ENCODE data around the gene DAPK2.

DAPK2 gene

GRCh38 chr15:64024172-64025050 lies 21.9 kb downstream of the DAPK2 start:
- DNase-seq (ENCODE audit: low read depth, low spot score), result no peak

DNA sequence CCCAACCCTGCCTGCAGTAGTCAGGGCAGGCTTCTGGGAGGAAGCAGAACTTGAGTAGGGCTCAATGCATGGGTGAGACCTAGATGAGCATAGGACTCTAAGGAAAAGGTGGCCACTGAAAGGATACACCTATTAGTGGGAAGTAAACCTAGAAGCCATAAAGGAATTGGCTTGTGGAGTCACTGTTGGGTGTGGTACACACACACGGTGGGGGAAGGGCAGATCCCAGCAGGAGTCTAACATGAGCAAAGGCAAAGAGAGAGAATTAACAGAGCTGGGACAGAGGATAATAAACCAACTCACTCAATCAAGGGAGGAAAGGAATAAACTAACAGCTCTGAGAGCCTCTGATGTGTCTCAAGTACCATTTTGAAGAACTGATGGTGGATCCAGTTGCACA lies 23.1 kb downstream of the DAPK2 start:
- DNase-seq (ENCODE audit: low read depth, low spot score), result no peak

- no peak for DNase-seq (ENCODE audit: low read depth, low spot score)
Measured at GRCh38 chr15:64022571-64022970, 23.7 kb downstream of the DAPK2 start.

GRCh38 chr15:64019764-64020163 lies 26.5 kb downstream of the DAPK2 start:
- peak; percentile 55 for DNase-seq (ENCODE audit: low read depth, low spot score)

DNA sequence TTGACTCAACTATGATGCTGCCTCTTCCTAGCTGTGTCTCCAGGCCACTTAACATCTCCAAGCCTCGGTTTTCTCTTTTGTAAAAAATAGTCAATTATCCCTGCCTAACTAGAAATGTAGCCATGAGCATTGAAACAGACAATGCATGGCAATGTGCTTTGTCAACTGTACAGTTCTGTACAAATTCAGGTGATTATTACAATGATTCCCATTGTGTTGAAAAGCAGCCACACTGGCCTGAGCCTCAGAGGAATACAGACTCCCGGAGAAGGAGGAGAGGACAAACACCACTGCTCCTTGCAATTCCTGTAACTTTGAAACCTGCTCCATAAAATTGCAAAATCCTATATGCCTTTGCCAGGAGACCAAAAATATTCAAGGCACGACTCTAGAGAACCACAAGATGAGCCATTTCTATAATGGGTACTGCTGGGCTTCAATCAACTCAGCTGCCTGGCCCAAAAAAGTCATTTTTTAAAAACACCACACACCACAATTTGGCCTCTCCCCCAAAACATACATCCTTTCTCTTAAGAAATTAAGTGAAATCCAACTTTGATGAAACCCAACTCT lies 28.6 kb downstream of the DAPK2 start:
- DNase-seq (ENCODE audit: low read depth, low spot score), result peak; percentile 17

GRCh38 chr15:64017082-64017588 lies 29.1 kb downstream of the DAPK2 start:
- DNase-seq (ENCODE audit: low read depth, low spot score), result peak; percentile 24

DNA sequence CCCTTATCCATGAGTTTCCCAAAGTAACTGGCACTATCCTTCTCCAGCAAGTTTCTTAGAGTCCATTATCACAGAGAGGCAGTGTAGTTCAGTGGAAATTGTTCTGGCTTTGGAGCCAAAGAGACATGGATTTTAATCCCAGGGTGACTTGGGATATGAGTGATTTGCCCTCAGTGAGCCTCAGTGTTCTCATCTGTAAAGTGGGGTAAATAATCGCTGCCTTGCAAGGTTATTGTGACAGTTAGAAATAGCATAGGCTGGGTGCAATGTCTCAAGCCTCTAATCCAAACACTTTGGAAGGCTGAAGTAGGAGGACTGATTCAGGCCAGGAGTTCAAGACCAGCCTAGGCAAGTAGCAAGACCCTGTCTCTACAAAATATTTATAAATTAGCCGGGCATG lies 30.0 kb downstream of the DAPK2 start:
- no peak for DNase-seq (ENCODE audit: low read depth, low spot score)

DNA sequence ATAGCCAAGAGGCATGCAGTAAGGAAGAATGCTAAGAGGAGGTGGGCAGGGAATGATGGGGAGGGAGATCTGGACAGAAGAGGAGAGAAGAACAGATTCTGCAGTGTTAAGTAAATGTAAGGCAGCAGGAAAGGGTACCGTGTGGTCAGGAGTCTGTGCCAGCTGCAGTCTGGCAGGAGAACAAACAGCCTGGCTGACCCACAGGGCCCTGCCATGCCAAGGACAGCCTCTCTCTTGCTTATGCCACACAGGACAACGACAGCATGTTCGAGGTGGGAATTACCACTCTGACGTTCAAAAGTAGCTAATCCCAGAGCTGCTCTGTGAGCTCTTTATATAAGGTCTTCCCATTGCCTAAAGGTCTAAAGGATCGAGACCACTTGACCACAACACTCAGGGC lies 31.3 kb downstream of the DAPK2 start:
- DNase-seq (ENCODE audit: low read depth, low spot score), result peak; percentile 39

DNA sequence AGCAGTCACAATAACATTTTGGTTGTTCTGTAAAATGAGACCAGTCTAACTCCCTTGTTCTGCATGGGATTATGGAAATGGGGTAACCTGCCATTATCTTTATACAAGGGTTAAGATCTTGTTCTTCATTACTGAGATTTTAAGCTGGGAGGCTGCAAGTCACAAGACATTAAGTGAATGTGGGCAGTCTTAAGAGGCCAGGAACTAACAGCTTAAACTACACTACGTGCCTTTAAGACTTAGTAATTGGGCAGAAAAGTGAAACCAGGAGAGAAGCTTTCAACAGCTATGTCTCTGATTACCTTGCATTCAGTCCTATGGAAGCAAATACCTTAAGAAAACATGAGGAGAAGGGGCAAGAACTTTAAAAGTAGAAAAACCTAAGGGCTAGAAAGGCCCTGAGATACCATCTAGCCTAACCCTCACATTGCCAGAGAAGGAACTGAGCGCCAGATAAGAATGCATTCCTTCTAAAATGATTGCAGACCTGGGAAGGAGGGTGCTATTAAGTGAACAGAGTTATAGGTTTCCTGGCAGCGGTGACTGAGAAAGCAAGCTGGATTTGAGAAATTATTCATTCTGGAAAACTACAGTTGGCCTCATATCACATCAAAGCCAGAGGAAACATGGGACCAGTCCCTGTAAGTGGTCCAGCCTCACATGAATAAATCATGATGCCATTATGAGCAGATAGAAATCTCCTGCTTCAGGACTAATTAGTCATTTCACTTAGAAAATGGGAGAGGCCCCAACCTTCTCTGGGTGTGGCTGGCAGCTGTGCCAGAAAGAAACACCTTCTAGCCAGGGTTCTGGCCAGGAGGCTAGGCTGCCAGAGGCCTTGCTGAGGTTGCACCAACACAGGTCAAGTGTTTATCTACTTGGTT lies 32.9 kb downstream of the DAPK2 start:
- DNase-seq (ENCODE audit: low read depth, low spot score), result peak; percentile 32

DNA sequence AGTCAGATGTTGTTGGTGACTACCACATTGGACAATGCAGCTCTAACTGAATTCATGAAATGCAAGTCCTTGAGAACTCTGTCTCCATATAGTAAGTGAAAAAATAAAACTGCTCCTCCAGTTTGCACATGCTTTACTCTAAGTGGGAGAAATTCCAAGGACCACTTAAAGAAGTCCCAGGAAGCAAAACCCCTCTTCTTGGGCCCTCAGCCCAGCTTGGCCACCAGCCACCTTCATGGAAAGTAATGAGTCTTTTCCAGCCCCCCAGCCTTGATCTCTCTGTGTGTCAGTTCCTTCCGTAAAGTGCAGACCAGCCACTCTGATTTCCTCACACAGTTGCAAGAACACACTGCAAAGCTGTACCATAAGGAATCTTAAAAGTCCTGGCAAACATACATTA lies 34.5 kb downstream of the DAPK2 start:
- peak; percentile 48 for DNase-seq (ENCODE audit: low read depth, low spot score)

DNA sequence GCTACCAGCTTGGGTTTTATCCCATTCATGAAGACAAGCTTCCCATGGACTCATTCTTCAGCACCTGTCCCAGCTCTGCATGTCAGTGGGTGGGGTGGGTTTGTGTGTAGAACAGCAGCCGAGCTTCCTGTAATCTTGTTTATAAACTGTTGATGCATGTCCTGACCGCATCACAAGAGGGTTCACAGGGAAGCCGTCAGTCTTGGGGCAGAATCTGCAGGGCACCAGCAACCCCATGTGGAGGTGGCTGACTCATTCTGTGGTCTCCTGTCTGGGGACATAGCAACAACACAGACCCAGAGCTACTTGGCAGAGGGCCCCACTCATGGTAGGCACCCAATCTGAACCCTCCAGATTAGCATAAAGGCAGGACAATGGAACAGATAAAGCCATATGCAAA lies 35.6 kb downstream of the DAPK2 start:
- peak; percentile 97 for DNase-seq (ENCODE audit: low read depth, low spot score)

GRCh38 chr15:64009798-64010261 lies 36.5 kb downstream of the DAPK2 start:
- peak; percentile 80 for DNase-seq (ENCODE audit: low read depth, low spot score)

- no peak for DNase-seq (ENCODE audit: low read depth, low spot score)
Measured at GRCh38 chr15:64009241-64009640, 37.0 kb downstream of the DAPK2 start.

- no peak for DNase-seq (ENCODE audit: low read depth, low spot score)
Measured at GRCh38 chr15:64008177-64008576, 38.1 kb downstream of the DAPK2 start.

- DNase-seq (ENCODE audit: low read depth, low spot score), result no peak
Measured at GRCh38 chr15:64006642-64007041, 39.6 kb downstream of the DAPK2 start.

- DNase-seq (ENCODE audit: low read depth, low spot score), result peak; percentile 50
Measured at GRCh38 chr15:64004587-64004986, 41.7 kb downstream of the DAPK2 start.

DNA sequence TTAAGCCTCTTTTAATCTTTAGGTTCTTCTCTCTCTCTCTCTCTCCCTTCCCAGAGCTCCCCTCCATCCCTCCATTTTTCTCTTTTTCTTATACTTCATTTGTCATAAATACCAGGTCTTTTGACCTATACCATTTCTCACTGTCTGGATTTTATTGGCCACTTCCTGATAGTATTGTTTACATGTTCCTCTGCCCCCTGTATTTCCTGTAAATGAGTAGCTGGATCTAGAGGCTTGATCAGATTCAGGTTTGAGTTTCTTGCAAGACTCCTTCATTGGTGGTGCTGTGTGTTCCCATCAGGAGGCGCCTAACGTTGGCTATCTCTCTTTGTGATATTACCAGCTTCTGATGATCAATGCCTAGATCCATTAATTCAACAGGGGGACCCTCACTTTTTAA lies 42.2 kb downstream of the DAPK2 start:
- no peak for DNase-seq (ENCODE audit: low read depth, low spot score)

DNA sequence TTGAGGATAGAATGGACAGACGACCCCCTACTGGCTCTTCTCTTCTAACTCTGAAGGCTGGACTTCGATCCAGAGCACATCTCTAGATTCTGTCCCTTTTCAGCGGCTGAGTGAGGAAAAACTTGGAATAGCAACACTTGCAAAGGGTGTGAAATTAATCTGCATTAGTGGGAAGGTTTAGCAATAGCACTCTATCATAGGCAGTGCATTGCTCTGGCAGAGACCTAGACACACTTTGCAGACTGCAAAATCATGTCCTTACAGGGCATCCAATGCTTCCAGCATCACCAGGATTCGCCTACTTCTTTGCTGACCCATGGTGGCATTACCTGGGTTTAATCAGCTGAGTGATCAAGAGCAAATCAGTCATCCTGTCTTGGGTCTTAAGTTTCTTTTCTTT lies 43.1 kb downstream of the DAPK2 start:
- DNase-seq (ENCODE audit: low read depth, low spot score), result no peak

GRCh38 chr15:64001148-64001547 lies 45.1 kb downstream of the DAPK2 start:
- DNase-seq (ENCODE audit: low read depth, low spot score), result no peak

DNA sequence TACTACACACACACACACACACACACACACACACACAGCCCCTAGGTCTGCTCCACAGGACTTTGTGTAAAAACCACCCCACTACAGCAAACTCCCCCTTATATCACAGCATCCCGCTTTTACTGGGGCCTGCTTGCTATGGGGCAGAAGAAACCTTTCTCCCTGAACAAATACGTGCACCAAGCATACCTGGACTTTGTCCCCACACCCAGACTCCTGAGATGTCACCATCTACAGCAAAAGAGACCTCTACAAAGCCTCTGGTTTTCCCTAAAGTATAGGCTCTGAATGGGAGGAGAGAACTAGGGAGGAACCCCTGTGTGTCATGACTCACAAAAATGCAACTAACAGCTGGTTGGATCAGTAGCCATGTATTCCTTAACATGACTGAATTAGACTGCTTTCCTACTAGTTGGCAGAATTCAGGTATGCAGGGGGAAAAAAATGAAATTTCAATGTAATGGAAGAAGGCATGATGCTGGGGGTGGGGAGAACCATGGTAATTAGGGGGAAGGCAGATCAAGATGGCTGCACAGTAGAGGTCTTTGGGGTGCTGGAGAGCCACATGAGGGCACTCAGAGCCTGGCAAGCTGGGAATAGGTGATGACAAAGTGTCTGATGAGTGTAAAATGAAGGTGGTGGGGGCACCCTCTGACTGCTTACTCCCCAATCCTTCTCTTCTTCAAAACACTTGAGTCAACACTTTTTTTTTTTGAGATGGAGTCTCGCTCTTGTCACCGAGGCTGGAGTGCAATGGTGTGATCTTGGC lies 45.9 kb downstream of the DAPK2 start:
- DNase-seq (ENCODE audit: low read depth, low spot score), result no peak

DNA sequence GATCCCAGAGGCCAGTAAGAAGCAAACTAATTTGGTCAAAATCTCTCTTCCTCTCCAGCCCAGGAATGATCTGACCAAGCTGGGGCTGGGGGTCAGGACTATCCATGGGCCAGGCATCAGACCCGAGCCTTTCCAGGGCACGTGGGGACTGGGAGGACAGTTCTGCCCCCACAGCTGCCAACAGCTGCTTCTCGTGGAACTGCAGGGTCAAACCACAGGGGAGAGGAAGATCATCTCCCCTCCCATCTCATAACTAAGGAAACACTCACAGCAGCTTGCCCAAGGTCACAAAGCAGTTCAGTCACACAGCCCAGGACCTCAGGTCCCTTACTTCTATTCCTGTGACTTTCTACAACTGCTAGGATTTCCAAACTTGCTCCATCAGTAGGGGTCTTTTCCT lies 47.1 kb downstream of the DAPK2 start:
- DNase-seq (ENCODE audit: low read depth, low spot score), result no peak
